Neural crest cell (in vitro differentiated cells): ENCODE results near the gene UGT1A9. TPM values are rescaled to one million over a fixed set of nuclear protein-coding genes. Genes with fewer than 3 reads are reported as not detected.

ENCODE experiments used
- DNase-seq: peaks from one replicate; pipeline ENCODE4 v3.0.0; 2021; ENCODE audit warnings: low read depth, mixed read lengths, low spot score
- H3K27ac Mint-ChIP-seq: one replicate; pipeline ENCODE4 v1.8.0; 2021; ENCODE audit warnings: mild to moderate bottlenecking, mixed read lengths; ENCODE audit not compliant: unreplicated experiment
- H3K27me3 Mint-ChIP-seq: 2 replicates; pipeline ENCODE4 v1.8.0; 2021; ENCODE audit warnings: low read depth, mild to moderate bottlenecking, mixed read lengths
- H3K36me3 Mint-ChIP-seq: 2 replicates; pipeline ENCODE4 v1.8.0; 2021; ENCODE audit warnings: low read depth, mild to moderate bottlenecking, mixed read lengths
- H3K4me1 Mint-ChIP-seq: 2 replicates; pipeline ENCODE4 v1.8.0; 2021; ENCODE audit warnings: mixed read lengths
- H3K4me3 Mint-ChIP-seq: one replicate; pipeline ENCODE4 v1.8.0; 2021; ENCODE audit warnings: mild to moderate bottlenecking, mixed read lengths
- H3K9me3 Mint-ChIP-seq: 2 replicates; pipeline ENCODE4 v1.8.0; 2021; ENCODE audit warnings: mixed read lengths
- total RNA-seq: library from RNA; stranded (reverse); gene quantifications from 2 replicates; pipeline ENCODE4 v1.2.1, GENCODE V29; 2021
- TF ChIP-seq, protein P1 (sequence below): fragments of 200-600 bp; sonication (generic); conservative IDR thresholded peaks from 2 replicates; pipeline ENCODE4 v1.5.0; 2021; ENCODE audit warnings: antibody characterized with exemption, mild to moderate bottlenecking

Gene UGT1A9
- total RNA-seq, 1 donor from 2014 or later: not detected

DNA sequence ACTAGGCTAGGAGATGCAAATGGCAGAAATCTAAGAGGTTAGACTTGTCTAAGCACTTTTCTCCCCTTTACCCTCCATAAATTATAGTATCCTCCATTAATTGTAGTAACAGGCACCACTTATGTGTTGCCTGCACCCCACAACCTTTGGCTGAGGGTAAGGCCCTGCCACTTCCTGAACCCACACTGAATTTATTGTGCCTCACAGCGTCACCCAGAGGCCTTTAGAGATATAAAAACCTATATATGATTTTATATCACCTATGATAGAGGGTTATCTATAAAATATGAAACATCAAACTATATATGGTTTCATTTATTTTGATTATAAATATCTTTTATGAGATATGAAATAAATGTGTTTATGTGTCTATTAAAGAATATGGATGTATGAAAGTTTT lies 2.6 kb downstream of the UGT1A9 start:
- Mint-ChIP-seq H3K27me3 (peaks cover 2% of the 10 kb centered on the region), H3K27ac (no peak overlapping the region), H3K4me1 (no peaks in the 10 kb centered on the region), H3K36me3 (no peaks in the 10 kb centered on the region), H3K9me3 (peaks cover 4% of the 10 kb centered on the region), H3K4me3 (no peak overlapping the region)
- TF ChIP-seq, protein P1, sequence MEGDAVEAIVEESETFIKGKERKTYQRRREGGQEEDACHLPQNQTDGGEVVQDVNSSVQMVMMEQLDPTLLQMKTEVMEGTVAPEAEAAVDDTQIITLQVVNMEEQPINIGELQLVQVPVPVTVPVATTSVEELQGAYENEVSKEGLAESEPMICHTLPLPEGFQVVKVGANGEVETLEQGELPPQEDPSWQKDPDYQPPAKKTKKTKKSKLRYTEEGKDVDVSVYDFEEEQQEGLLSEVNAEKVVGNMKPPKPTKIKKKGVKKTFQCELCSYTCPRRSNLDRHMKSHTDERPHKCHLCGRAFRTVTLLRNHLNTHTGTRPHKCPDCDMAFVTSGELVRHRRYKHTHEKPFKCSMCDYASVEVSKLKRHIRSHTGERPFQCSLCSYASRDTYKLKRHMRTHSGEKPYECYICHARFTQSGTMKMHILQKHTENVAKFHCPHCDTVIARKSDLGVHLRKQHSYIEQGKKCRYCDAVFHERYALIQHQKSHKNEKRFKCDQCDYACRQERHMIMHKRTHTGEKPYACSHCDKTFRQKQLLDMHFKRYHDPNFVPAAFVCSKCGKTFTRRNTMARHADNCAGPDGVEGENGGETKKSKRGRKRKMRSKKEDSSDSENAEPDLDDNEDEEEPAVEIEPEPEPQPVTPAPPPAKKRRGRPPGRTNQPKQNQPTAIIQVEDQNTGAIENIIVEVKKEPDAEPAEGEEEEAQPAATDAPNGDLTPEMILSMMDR: no peak
- DNase-seq: no peak

DNA sequence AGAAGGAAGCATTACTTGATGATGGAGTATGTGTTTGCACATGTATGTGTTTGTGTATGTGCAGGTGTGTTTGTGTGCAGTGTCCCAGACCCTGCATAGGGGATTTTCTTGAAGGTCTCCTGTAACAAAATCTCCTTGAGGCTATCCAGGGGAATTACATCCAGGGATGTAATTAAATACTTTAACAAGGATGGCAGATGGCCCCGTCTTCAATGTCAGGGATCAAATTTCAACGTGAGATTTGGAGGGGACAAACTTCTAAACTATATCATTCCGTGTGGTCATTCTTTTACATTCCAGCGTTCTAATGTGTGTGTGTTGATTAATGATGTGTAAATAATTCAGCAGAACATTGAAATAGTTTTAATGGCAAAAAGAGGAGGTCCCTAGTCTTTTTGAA lies 3.3 kb downstream of the UGT1A9 start:
- no peak overlapping the region for H3K27ac Mint-ChIP-seq
- no peak overlapping the region for H3K4me3 Mint-ChIP-seq
- TF ChIP-seq, protein P1: peak; percentile 23
- H3K4me1 Mint-ChIP-seq: no peaks in the 10 kb centered on the region
- H3K27me3 Mint-ChIP-seq: peaks cover 2% of the 10 kb centered on the region
- no peaks in the 10 kb centered on the region for H3K36me3 Mint-ChIP-seq
- H3K9me3 Mint-ChIP-seq: peaks cover 4% of the 10 kb centered on the region
- DNase-seq: no peak

DNA sequence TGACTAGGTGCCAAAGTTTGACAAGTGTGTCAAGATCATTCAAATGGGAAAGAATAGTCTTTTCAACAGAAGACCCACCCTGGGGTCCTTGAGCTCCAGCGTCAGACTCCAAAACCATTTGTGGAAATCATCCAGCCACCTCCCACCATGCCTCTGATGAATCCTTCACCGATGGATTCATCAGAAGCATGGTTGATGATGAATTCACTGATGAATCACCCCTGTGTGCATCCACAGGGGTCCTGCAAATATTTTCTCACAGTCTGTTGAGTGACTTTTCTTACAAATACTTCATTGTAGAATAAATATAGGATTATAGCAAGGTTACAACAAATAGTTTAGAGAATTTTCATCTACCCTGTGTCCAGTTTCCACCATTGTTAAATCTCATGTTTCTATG lies 4.3 kb downstream of the UGT1A9 start:
- TF ChIP-seq, protein P1: no peak
- DNase-seq: no peak
- no peaks in the 10 kb centered on the region for H3K36me3 Mint-ChIP-seq
- peaks cover 4% of the 10 kb centered on the region for H3K9me3 Mint-ChIP-seq
- H3K4me3 Mint-ChIP-seq: no peak overlapping the region
- H3K27ac Mint-ChIP-seq: no peak overlapping the region
- no peaks in the 10 kb centered on the region for H3K4me1 Mint-ChIP-seq
- peaks cover 2% of the 10 kb centered on the region for H3K27me3 Mint-ChIP-seq

DNA sequence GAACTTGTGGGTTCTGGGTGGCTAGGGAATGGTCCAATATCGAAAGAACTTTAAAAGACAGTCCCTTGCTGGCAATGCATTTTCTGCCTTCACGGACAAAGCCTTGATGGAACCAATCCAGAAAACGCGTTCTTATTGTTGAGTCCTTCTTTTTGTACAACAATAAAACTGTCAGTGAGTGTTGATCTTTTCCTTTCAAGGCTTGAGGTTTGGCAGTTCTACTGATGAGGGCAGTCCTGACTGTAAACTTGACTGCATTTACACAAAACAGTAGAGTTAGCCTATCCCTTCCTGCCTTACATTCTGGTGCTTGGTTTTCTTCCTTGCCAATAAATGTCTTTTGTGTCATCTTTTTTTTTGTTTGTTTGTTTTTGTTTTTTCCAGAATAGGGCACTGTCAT lies 7.5 kb downstream of the UGT1A9 start:
- no peak for DNase-seq
- no peaks in the 10 kb centered on the region for H3K4me1 Mint-ChIP-seq
- H3K27me3 Mint-ChIP-seq: peaks cover 5% of the 10 kb centered on the region
- H3K9me3 Mint-ChIP-seq: peaks cover 4% of the 10 kb centered on the region
- H3K36me3 Mint-ChIP-seq: no peaks in the 10 kb centered on the region
- TF ChIP-seq, protein P1: no peak
- H3K27ac Mint-ChIP-seq: peak overlapping the region; percentile 47
- no peak overlapping the region for H3K4me3 Mint-ChIP-seq

DNA sequence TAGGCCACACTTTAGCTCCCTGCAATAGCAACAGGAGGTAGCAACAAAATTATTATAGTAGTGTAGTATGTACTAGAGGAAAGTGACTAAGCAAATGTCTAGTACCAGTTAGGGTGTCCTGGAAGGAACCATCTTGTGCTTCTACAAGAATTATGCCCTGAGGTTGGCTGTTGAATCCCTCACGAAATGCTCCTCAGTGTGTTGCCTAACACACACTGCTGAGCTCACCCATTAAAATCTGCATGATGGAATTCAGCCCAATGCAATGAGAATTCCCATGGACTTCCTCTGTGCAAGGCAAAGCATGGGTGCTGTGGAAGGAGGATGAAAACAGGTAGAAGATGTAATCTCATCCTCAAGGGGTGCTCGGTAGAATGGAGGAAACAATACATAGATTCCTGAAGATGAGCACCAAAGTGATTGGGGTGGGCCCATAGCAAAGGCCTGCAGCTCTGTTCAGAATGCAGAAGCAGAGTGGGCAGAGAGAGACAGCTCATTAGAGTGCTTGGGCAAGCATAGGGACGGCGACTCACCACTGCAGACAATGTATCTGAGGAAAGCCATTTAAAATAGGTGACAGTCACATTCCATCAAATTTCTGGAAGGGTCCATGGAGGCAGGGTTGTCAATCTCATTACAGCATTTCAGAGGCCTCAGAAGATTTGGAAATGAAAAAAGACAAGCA lies 8.8 kb downstream of the UGT1A9 start:
- peaks cover 5% of the 10 kb centered on the region for H3K27me3 Mint-ChIP-seq
- no peaks in the 10 kb centered on the region for H3K4me1 Mint-ChIP-seq
- H3K27ac Mint-ChIP-seq: no peak overlapping the region
- no peak overlapping the region for H3K4me3 Mint-ChIP-seq
- TF ChIP-seq, protein P1: no peak
- no peak for DNase-seq
- peaks cover 4% of the 10 kb centered on the region for H3K9me3 Mint-ChIP-seq
- H3K36me3 Mint-ChIP-seq: no peaks in the 10 kb centered on the region
